ENCODE measurements around the gene AGR2.

- TF ChIP-seq CTCF (IDR thresholded peaks at IDR 0.05) (no peak), EP300 (IDR thresholded peaks at IDR 0.05) (no peak)
Observed at GRCh38 chr7:16801579-16801978, 3.2 kb downstream of the AGR2 start.

Measured in tibial nerve (tissue), 4 donors.